ENCODE results near the gene TNS3. TPM values are rescaled to one million over a fixed set of nuclear protein-coding genes. Genes with fewer than 3 reads are reported as not detected.

Gene TNS3
- total RNA-seq, 1 experiment from 2014 or later, result 9.5 TPM

- no peak overlapping the region for H2AK5ac ChIP-seq (ENCODE audit: insufficient read length, low read length)
- no peak overlapping the region for H4K5ac ChIP-seq (ENCODE audit: insufficient read length, low read depth, low read length)
- H3K9me3 Mint-ChIP-seq, result no peaks in the 10 kb centered on the region
- DNase-seq, result no peak
- no peak overlapping the region for H2BK12ac ChIP-seq (ENCODE audit: insufficient read length, low read depth, low read length)
- H3K23me2 ChIP-seq (ENCODE audit: insufficient read length, low read depth, low read length, poor library complexity, severe bottlenecking), result no peaks in the 10 kb centered on the region
- H3K4me2 ChIP-seq (ENCODE audit: insufficient read depth, insufficient read length, low read length), result no peak overlapping the region
- no peak overlapping the region for H3K18ac ChIP-seq (ENCODE audit: insufficient read length, low read depth, low read length)
- H3K79me1 ChIP-seq (ENCODE audit: insufficient read depth, low read depth, low read length, poor library complexity, severe bottlenecking), result no peaks in the 10 kb centered on the region
- no CpG with 5 or more reads among the region's 11 CpGs for WGBS (ENCODE audit: extremely low coverage, insufficient read length, low lambda C conversion rate)
- H3K27me3 ChIP-seq (ENCODE audit: insufficient read depth, low read length), result no peaks in the 10 kb centered on the region
- H2BK5ac ChIP-seq (ENCODE audit: insufficient read length, low read length), result no peak overlapping the region
- no peaks in the 10 kb centered on the region for H3K4me1 ChIP-seq (ENCODE audit: insufficient read depth, low read length)
- H3K27ac Mint-ChIP-seq, result no peak overlapping the region
- no peak overlapping the region for H3K4me3 Mint-ChIP-seq
- no peak overlapping the region for H3K56ac ChIP-seq (ENCODE audit: insufficient read length, low read depth, low read length)
- H3K4ac ChIP-seq (ENCODE audit: low read depth, low read length), result no peak overlapping the region
- no peak overlapping the region for H4K8ac ChIP-seq (replicated peaks; ENCODE audit: insufficient read length, low read depth, low read length)
- no peak overlapping the region for H3K9ac ChIP-seq (ENCODE audit: extremely low read depth, insufficient read length, low read length)
- no peak overlapping the region for H3K23ac ChIP-seq (ENCODE audit: insufficient read length, low read depth, low read length)
- H2BK20ac ChIP-seq (ENCODE audit: low read depth, low read length, poor library complexity, severe bottlenecking), result no peak overlapping the region
- no peaks in the 10 kb centered on the region for H3K79me2 ChIP-seq (ENCODE audit: insufficient read depth, low read length)
- H2BK15ac ChIP-seq (ENCODE audit: low read depth, low read length), result no peak overlapping the region
- H2BK120ac ChIP-seq (ENCODE audit: low read depth, low read length, poor library complexity, severe bottlenecking), result no peak overlapping the region
- H3T11ph ChIP-seq (ENCODE audit: low read length), result no peak overlapping the region
- no peak overlapping the region for H4K91ac ChIP-seq (ENCODE audit: insufficient read length, low read depth, low read length)
- H3K27me3 Mint-ChIP-seq (ENCODE audit: low read depth), result peaks cover 50% of the 10 kb centered on the region
- no peaks in the 10 kb centered on the region for H3K36me3 Mint-ChIP-seq (ENCODE audit: insufficient read depth in 1 of 3, low read depth in 3 of 3)
- H3K27ac ChIP-seq (ENCODE audit: insufficient read length, low read depth, low read length), result no peak overlapping the region
- H4K20me1 ChIP-seq (ENCODE audit: control insufficient read depth, insufficient read depth, insufficient read length), result no peaks in the 10 kb centered on the region
- peaks cover 4 to 15% of the 10 kb centered on the region in 2 experiments for H3K4me1 Mint-ChIP-seq
- H3K9me3 ChIP-seq (ENCODE audit: control insufficient read depth, low read depth, low read length), result no peaks in the 10 kb centered on the region
- TF ChIP-seq CTCF (conservative IDR thresholded peaks at IDR 0.05), result no peak
- no peak overlapping the region for H2AFZ ChIP-seq (ENCODE audit: low read length)
- H3K14ac ChIP-seq (ENCODE audit: insufficient read depth, low read length), result no peak overlapping the region
Measured at GRCh38 chr7:47460251-47460989, 121.5 kb downstream of the TNS3 start.
